GM12878 (cell line): ENCODE results near the gene ARHGAP6. TPM values are rescaled to one million over a fixed set of nuclear protein-coding genes. Genes with fewer than 3 reads are reported as not detected.

ENCODE experiments used
- ATAC-seq: fragments of 200-7000 bp; cut with Tn5 transposase; 3 replicates; pipeline ENCODE4 v1.9.1; 2020; ENCODE audit warnings: mild to moderate bottlenecking, moderate library complexity
- BruUV-seq: library from RNA; stranded (reverse); fragments of 400-500 nt; replicated peaks from 2 replicates; lab custom pipeline; 2021; lab: Mats Ljungman, UMichigan
- CTCF ChIA-PET: fragments of 300-600 bp; sonication (Branson Sonifier 250); formaldehyde crosslinking; extraction: SDS; loops from one replicate; lab custom pipeline; 2021; ENCODE audit warnings: inconsistent platforms; lab: Yijun Ruan, JAX
- POLR2A ChIA-PET: fragments of 350-600 bp; formaldehyde crosslinking; extraction: SDS; loops from one replicate; lab custom pipeline; 2021; ENCODE audit warnings: inconsistent platforms; lab: Charles Lee
- RAD21 ChIA-PET: fragments of 300-600 bp; sonication (Branson Sonifier 250); formaldehyde crosslinking; loops from one replicate; lab custom pipeline; 2023; ENCODE audit warnings: antibody characterized with exemption; ENCODE audit not compliant: unreplicated experiment; lab: Charles Lee
- SMC1A ChIA-PET: fragments of 300-600 bp; sonication (Branson Sonifier 250); formaldehyde crosslinking; loops from one replicate; lab custom pipeline; 2023; ENCODE audit not compliant: unreplicated experiment, uncharacterized antibody; lab: Charles Lee
- DNase-seq: peaks from one replicate; pipeline ENCODE4 v3.0.0-alpha.2; 2011; ENCODE audit warnings: low read depth, low spot score
- FAIRE-seq: peaks from 3 replicates; lab custom pipeline; 2011; peaks lifted over from hg19 to GRCh38; lab: Jason Lieb, UNC
- H2AFZ ChIP-seq: 2 replicates; pipeline ENCODE4 v1.6.0; 2011; ENCODE audit warnings: low read depth, low read length, control low read depth; ENCODE audit not compliant: control insufficient read depth
- H3K27ac ChIP-seq: 2 replicates; pipeline ENCODE4 v1.5.1; 2011; ENCODE audit warnings: control low read depth; ENCODE audit not compliant: control insufficient read depth, insufficient read depth
- H3K27me3 ChIP-seq, 2 experiments: replicated peaks in 1 of 2; 2 replicates each; pipeline versions ENCODE4 v1.6.0 to v1.6.1; 2011; ENCODE audit warnings: low read length in 1 of 2; ENCODE audit not compliant: control insufficient read depth in 2 of 2, insufficient read depth in 2 of 2
- H3K36me3 ChIP-seq, 2 experiments: 2 replicates each; pipeline ENCODE4 v1.5.1; 2011; ENCODE audit warnings: low read length in 1 of 2; ENCODE audit not compliant: control insufficient read depth in 2 of 2, insufficient read depth in 2 of 2
- H3K4me1 ChIP-seq: 2 replicates; pipeline ENCODE4 v1.6.1; 2011; ENCODE audit warnings: mild to moderate bottlenecking, low read length, moderate library complexity, mixed read lengths; ENCODE audit not compliant: control insufficient read depth, insufficient read depth
- H3K4me2 ChIP-seq: 2 replicates; pipeline ENCODE4 v1.6.0; 2011; ENCODE audit warnings: control low read depth; ENCODE audit not compliant: control insufficient read depth, insufficient read depth
- H3K4me3 ChIP-seq: fragments of 200-600 bp; sonication (generic); 2 replicates; pipeline ENCODE4 v1.5.1; 2016
- H3K79me2 ChIP-seq: 2 replicates; pipeline ENCODE4 v1.6.0; 2011; ENCODE audit warnings: low read length; ENCODE audit not compliant: control insufficient read depth, insufficient read depth
- H3K9ac ChIP-seq: 2 replicates; pipeline ENCODE4 v1.8.0; 2011; ENCODE audit warnings: low read length, control low read depth, mixed read lengths; ENCODE audit not compliant: control insufficient read depth, insufficient read depth
- H3K9me3 ChIP-seq: replicated peaks from 3 replicates; pipeline ENCODE4 v1.5.1; 2011; ENCODE audit warnings: mild to moderate bottlenecking, low read length; ENCODE audit not compliant: control insufficient read depth, insufficient read depth
- H4K20me1 ChIP-seq: 2 replicates; pipeline ENCODE4 v1.6.0; 2011; ENCODE audit not compliant: control insufficient read depth, insufficient read depth
- RAD51 ChIP-seq: fragments of 450-650 bp; IDR thresholded peaks from 2 replicates; pipeline ENCODE4 v1.6.1; 2016; ENCODE audit warnings: moderate library complexity, mild to moderate bottlenecking, inconsistent platforms
- ZBED1 ChIP-seq: IDR thresholded peaks from 2 replicates; pipeline ENCODE4 v1.6.1; 2016; ENCODE audit warnings: borderline replicate concordance
- WGBS: methylation state at CpG from one replicate; pipeline ENCODE4 v1.1.6; 2016; ENCODE audit warnings: low lambda C conversion rate; ENCODE audit not compliant: insufficient replicate concordance, insufficient coverage; ENCODE audit errors: missing lambda C conversion rate; 5-methylcytosine and 5-hydroxymethylcytosine counted together
- in situ Hi-C: fragments of 300-500 bp; cut with MboI; formaldehyde crosslinking; loops from 9 replicates; pipeline ENCODE4 v1.14.3; 2018; ENCODE audit warnings: mixed read lengths
- intact Hi-C: fragments of 100-400 bp; cut with micrococcal nuclease; formaldehyde crosslinking; loops from one replicate; pipeline ENCODE4 v1.14.2; 2022; ENCODE audit not compliant: unreplicated experiment
- polyA plus RNA-seq, 11 experiments: library from polyadenylated mRNA; depleted of rRNA in 4 of 11; unstranded in 6 of 11; stranded (reverse) in 5 of 11; fragments of >200 nt; fragmentation: Nextera tagmentation in 4 of 11; fragmentation: Illumina TruSeq in 1 of 11; extraction: Ambion mirVana in 4 of 11; extraction: Trizol in 1 of 11; gene quantifications; 1 replicate in 1 of 11; 2 replicates in 10 of 11; pipeline versions ENCODE4 v1.2.1 to v1.2.3, GENCODE V29; 2011 to 2016; ENCODE audit warnings: inconsistent platforms in 2 of 11, missing spikeins in 2 of 11, low read depth in 1 of 11
- total RNA-seq, 4 experiments: library from RNA; depleted of rRNA in 3 of 4; stranded (reverse); fragments of >200 nt in 3 of 4; fragmentation: Illumina TruSeq in 1 of 4; extraction: Trizol in 1 of 4; gene quantifications; 2 replicates each; pipeline versions ENCODE4 v1.2.1 to v1.2.3, GENCODE V29; 2013 to 2021
- TF ChIP-seq, protein P1 (sequence below), 3 experiments: IDR thresholded peaks in 2 of 3; conservative IDR thresholded peaks in 1 of 3; 2 replicates each; pipeline ENCODE4 v1.5.1; 2011; ENCODE audit warnings: low read depth in 3 of 3, low read length in 3 of 3, mild to moderate bottlenecking in 3 of 3, control low read depth in 2 of 3, moderate library complexity in 2 of 3, inconsistent platforms in 1 of 3, mixed read lengths in 1 of 3; ENCODE audit not compliant: control insufficient read depth in 2 of 3, insufficient read depth in 1 of 3; ENCODE audit errors: extremely low read depth in 1 of 3

Gene ARHGAP6
- total and polyA plus RNA-seq, 10 of the 15 experiments (the other 5 are each of a cell fraction or from before 2014, with no cell fraction given) = 0.20 to 1.8 (median 0.76) TPM

DNA sequence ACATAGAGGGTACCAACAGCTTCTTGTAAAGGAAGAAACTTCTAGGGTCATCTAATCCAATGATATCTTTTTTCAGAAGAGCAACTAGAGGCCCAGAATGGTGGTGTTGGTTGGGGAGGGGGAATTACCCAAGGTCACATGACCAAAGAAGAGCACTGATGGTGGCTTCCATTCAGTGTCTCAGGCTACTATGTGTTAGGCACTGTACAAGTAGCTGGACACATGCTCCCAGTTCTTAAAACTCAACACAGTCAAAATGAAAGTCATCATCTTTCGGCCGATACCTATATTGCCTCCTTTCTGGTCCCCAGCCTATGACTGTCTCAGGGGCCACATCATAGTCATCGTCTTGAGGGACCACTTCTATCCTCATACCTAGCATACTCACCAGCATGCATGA is 88.1 kb downstream of the ARHGAP6 start:
- Histone ChIP-seq H3K9me3 (no peaks in the 10 kb centered on the region), H3K79me2 (no peaks in the 10 kb centered on the region), H3K9ac (no peak overlapping the region), H3K4me2 (no peak overlapping the region), H3K4me1 (no peaks in the 10 kb centered on the region), H3K4me3 (no peak overlapping the region), H2AFZ (no peak overlapping the region), H3K27me3 (no peaks in the 10 kb centered on the region), H3K36me3 (no peaks in the 10 kb centered on the region), H4K20me1 (no peaks in the 10 kb centered on the region), H3K27ac (no peak overlapping the region)
- in situ Hi-C loops (no loop called here), intact Hi-C loops (no loop called here)
- BruUV-seq = no TSS peak
- ChIA-PET SMC1A (no interaction called here), POLR2A (no interaction called here), RAD21 (interaction anchor here (1.2 kb wide), 1 partner anchor 37 kb away, joined by 3 read pairs; no protein-coding TSS in a partner anchor), CTCF (no interaction called here)
- TF ChIP-seq RAD51 (peak; percentile 68; the same call in 1 of the 2 replicates), ZBED1 (no peak)
- ATAC-seq (peak; percentile 8; the same call in 2 of the 3 replicates), FAIRE-seq (no peak), DNase-seq (no peak)
- 26% methylated on average over 3 of the region's 3 CpGs for whole genome bisulfite sequencing

- Histone ChIP-seq H4K20me1 (no peaks in the 10 kb centered on the region), H3K9me3 (no peaks in the 10 kb centered on the region), H3K36me3 (no peaks in the 10 kb centered on the region), H3K4me2 (no peak overlapping the region), H3K79me2 (no peaks in the 10 kb centered on the region), H3K27me3 (no peaks in the 10 kb centered on the region), H3K4me1 (no peaks in the 10 kb centered on the region), H3K4me3 (no peak overlapping the region), H3K27ac (no peak overlapping the region), H2AFZ (no peak overlapping the region), H3K9ac (no peak overlapping the region)
- ChIA-PET POLR2A (no interaction called here), SMC1A (interaction anchor here (0.8 to 1.0 kb wide), 4 partner anchors 13 to 36 kb away, joined by 3 to 4 read pairs (median 3); no protein-coding TSS in a partner anchor), RAD21 (interaction anchor here (0.9 to 1.1 kb wide), 2 partner anchors 13 to 34 kb away, joined by 3 read pairs; no protein-coding TSS in a partner anchor), CTCF (interaction anchor here (1.1 to 1.5 kb wide), 2 partner anchors 19 to 34 kb away, joined by 3 to 5 read pairs; no protein-coding TSS in a partner anchor)
- DNase-seq (no peak), FAIRE-seq (no peak), ATAC-seq (peak; percentile 53)
- 46% methylated on average over 2 of the region's 2 CpGs for WGBS
- intact Hi-C loops = no loop called here
- BruUV-seq = no TSS peak
- in situ Hi-C loops = no loop called here
- TF ChIP-seq, protein P1, sequence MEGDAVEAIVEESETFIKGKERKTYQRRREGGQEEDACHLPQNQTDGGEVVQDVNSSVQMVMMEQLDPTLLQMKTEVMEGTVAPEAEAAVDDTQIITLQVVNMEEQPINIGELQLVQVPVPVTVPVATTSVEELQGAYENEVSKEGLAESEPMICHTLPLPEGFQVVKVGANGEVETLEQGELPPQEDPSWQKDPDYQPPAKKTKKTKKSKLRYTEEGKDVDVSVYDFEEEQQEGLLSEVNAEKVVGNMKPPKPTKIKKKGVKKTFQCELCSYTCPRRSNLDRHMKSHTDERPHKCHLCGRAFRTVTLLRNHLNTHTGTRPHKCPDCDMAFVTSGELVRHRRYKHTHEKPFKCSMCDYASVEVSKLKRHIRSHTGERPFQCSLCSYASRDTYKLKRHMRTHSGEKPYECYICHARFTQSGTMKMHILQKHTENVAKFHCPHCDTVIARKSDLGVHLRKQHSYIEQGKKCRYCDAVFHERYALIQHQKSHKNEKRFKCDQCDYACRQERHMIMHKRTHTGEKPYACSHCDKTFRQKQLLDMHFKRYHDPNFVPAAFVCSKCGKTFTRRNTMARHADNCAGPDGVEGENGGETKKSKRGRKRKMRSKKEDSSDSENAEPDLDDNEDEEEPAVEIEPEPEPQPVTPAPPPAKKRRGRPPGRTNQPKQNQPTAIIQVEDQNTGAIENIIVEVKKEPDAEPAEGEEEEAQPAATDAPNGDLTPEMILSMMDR (IDR thresholded peaks at IDR 0.05 in 2 of 3, conservative IDR thresholded peaks at IDR 0.05 in 1 of 3; ENCODE audit: control insufficient read depth in 2 of 3, extremely low read depth in 1 of 3, insufficient read depth in 1 of 3, low read depth in 3 of 3, low read length in 3 of 3) = no peak
- peak; percentile 52; the same call in 1 of the 2 replicates for TF ChIP-seq RAD51
Measured at GRCh38 chrX:11575332-11575731, 90.4 kb downstream of the ARHGAP6 start.
